GM19395 (cell line): ENCODE measurements around the gene ITGB4.

ENCODE experiments used
- ATAC-seq: cut with Tn5 transposase; IDR thresholded peaks from one replicate; pipeline ENCODE4 v1.9.1; 2021; ENCODE audit warnings: mild to moderate bottlenecking, moderate library complexity; ENCODE audit not compliant: unreplicated experiment

The ITGB4 gene

DNA sequence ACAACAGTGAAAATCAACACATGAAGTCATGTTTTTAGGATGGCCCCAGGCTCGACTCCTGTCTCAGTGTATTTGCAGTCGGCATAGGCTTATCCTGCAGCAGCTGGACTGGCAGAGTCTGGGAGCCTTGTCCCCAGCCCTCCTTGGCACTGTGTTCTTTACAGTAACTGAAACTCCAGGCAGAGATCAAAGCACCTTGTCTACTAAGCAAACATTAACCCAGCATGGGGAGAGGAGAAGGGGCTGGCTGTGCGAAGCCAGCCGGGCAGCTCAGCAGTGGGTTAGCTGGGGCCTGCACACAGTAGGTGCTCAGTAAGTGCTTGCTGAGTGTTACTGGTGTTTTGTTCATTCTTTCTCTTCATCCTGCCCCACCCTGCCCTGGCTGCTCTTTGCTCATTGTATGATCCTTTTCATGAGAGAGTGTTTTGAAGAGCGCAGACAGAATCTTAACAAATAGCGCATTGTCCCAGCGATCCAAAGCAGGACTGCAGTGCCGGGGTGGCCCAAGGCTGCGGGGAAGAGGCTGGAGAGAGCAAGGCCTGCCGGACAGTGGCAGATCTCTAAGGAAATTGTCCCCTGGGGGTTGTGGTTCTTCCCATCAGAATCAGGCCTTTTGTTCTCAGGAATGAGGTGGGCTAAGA, 23.5 kb upstream of the ITGB4 start:
- no peak for ATAC-seq

DNA sequence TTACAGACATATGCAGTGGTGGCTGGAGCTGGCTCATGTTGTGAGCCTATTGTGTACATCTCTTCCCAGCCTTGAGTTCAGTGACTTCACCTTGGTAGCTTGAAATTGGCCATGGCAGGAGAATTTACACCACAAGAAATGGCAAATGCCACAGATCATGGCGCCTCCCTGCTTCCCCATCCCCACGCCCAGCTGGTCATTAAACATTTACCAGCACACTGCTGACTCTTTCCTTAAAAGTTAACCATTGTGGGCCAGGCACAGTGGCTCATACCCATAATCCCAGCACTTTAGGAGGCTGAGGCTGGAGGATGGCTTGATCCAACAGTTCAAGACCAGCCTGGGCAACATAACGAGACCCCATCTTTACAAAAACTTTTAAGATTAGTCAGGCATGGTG, 22.6 kb upstream of the ITGB4 start:
- no peak for ATAC-seq

DNA sequence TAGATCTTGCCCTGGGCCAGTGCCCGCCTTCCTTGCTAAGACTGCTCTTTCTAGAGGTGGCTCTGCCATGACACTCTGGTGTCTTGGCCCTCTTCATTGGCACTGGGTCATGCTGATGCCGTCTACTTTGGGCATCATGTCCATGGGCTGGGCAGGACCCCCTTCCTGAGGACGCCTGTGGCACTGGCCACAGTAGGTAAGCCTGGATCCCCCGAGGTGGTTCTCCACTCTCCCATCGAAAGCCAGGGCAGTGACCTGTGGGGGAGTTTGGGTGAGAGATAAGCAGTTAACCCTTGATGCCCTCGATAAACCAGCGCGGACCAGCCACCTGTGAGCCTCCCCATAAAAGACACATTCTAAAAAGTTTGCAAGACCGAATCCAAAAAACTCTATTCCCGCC, 20.0 kb upstream of the ITGB4 start:
- no peak for ATAC-seq

DNA sequence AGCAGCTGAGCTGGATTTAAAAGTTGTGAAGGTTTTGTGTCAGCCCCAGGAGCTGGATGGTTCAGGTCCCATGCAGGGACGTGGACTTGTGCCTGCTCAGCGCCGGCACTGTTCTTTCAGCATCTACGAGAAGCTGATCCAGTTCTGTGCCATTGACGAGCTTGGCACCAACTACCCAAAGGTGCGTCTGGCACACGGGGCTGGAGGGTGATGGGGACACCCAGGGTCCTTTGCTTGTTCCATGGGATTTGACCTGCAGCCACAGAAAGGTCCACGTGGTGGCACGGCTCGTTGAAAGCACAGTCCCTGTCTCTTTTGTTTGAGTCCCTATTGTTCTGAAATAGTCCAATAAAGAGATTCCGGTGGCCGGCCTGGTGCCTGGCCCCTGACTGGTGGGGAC, 18.1 kb upstream of the ITGB4 start:
- ATAC-seq, result no peak

DNA sequence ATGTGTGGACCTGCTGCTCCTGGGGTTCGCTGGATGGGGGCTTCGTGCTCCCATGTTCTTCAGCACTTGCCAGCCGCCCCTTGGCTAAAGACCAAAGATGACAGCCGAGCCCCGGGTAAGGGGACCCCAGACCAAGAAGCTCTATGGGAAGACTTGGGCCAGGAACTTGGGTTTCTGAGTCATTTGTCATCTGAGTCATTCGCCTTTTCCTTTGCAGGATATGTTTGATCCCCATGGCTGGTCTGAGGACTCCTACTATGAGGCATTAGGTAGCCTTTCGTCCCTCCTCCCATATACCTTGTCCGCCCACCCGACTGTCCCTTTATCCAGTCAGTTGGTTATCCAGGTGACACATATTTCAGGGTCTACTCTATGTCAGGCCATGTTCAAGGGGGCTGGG, 17.7 kb upstream of the ITGB4 start:
- no peak for ATAC-seq

DNA sequence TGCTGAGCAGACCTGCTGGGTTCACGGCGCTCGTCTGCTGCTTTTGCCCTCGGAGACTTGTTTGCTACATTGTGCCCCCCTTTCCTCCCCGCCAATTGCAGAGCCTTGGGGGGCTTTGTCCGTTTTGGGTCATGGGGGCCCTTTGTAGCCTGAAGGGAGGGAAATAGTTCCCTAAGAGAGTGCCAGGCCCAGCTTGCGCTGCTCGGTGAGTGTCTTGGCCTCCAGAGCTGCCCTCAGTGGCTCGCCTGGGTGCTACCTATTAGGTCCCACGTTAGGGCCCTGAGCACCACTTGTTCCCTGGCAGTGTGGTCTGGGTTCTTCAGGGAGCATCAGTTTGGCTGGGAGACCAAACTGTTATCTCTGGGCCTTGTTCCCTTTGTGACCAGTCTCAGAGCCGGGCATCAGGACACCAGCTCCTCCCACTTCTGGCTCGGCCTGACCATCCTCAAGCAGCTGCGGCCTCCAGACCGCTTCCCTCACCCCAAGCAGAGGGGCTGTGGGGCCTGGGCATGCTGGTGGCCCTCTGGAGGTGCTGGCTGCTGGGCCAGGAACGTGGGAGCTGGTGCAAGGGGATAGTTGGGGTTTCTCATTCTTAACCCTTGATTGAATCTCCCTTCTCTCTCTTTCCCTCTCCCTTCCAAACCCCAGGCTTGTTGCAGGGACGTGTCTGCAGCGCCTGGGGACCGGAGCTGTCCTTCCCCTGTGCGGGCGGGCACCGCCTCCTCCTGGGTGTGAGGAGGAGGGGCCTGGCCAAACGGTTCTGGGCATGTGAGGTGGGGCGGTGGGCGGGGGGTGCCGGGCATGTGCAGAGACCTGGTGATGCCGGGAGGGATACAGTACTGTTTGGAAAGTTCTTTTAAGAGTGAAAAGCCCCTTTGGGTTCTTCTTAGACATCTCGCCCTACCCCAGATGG, 16.0 kb upstream of the ITGB4 start:
- ATAC-seq, result no peak

DNA sequence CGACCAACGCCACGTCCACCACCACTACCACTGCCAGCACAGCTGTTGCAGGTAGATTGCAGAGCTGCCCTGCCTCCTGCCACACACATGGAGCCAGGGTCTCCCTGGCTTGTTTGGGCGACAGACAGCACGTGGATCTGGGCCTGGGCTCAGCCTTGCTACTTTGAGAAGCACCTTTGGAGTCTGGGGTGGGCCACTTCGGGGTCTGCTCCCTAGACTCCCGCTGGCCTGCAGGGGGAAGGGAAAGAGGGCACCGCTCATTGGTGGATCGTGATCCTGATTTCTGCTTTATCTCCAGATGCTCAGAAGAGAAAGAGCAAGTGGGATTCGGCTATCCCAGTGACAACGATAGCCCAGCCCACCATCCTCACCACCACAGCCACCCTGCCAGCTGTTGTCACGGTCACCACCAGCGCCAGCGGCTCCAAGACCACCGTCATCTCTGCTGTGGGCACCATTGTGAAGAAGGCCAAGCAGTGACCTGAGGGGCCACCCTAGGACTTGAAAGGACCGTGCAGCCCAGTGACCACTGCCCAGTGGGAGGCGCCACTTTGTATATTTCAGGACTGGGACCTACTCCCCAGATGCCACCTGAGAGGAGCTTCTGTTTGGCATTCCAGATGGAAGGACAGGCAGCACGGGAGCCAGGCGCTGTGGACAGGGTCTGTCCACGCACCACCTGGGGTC, 15.1 kb upstream of the ITGB4 start:
- ATAC-seq, result no peak

DNA sequence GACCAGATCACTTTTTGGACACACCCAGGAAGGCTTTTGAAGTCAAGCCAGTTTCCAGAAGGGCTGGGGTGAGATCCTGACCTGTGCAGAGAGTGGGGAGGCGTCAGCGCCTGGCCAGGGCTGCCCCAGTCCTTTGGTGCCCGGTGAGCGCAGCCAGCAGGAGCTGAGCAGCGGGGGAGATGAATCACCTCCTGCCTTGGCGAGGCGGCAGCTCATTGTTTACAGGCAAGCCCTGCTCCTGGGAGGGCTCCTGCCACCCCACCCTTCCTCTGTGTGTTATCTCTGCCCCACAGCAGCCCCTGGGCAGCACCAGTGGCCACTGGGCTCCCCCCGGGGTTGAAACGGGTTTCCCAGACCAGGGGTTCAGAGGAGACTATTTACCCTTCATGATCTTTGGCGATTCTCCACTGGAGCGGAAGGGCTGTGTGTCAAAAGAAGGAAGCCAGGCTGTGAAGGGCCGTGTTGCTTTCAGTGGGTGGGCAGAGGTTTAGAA, 14.1 kb upstream of the ITGB4 start:
- ATAC-seq, result no peak

DNA sequence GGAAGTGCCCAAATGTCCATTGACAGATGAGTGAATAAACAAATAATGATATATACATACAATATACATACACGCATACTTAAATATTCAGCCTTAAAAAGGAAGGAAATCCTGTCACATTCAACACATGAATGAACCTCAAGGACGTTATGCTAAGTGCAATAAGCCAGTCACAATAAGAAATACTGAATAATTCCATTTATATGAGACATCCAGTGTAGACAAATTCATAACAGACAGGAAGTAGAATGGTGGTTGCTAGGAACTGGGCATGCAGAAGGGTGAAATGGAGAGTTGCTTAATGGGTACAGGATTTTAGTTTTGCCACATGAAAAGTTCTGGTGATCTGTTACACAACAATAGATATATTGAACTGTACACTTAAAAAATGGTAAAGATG, 8.8 kb upstream of the ITGB4 start:
- ATAC-seq, result no peak

DNA sequence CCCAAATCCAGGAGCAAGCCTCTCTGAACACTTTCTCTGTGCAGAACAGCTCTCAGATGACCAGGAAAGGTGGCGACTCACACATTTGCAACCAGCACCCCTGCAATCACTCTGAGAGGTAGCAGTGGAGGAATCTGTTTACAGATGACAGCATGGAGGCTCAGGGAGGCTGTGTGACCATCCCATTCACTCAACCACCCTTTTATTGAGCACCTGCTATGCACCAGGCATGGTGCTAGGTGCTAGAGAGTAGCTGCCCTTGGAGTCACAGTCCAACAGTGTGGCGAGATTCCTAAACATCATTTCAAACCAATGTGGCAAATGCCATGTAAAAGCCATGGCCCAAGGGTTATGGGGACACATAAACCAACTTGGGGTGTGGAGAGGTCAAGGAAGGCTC, 1.5 kb upstream of the ITGB4 start:
- ATAC-seq, result no peak

DNA sequence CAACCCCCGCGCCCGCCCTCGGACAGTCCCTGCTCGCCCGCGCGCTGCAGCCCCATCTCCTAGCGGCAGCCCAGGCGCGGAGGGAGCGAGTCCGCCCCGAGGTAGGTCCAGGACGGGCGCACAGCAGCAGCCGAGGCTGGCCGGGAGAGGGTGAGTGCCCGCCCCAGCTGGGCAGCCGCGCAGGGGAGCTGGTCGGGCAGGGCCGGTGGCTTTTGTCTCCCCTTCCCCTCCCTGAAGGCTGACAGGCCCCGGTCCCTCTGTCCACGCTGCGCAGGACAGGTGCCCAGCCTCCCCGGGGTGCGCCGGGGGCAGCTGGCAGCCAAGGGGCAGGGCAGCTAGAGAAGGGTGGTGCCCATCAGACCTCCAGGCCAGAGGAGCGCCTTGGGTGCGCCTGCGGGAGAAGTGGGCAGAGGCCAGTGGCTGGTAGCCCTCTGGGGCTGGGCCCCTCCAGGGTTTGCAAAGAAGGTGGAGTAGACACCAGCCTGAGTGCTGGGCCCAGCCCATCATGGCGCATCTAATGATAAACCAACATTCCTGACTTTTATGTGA, 278 bp downstream of the ITGB4 start:
- ATAC-seq, result no peak

DNA sequence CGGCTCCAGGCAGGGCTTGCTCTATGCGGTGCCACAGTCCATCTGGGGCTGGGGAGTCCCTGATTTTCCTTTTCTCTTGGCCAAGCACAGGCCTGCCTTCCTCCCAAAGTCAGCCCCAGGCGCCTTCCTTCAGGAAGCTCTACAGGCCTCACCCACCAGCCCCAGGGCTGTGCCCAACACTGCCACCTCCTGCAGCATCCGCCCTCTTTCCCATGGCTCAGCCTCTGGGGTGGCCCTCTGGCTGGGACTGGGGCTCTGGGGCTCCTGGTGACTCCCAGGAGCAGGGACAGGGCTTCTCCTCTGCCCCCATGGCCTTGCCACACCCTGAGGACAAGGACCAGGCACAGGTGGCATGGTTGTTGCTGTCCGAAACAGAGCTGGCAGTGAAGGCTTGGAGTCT, 817 bp downstream of the ITGB4 start:
- no peak for ATAC-seq

DNA sequence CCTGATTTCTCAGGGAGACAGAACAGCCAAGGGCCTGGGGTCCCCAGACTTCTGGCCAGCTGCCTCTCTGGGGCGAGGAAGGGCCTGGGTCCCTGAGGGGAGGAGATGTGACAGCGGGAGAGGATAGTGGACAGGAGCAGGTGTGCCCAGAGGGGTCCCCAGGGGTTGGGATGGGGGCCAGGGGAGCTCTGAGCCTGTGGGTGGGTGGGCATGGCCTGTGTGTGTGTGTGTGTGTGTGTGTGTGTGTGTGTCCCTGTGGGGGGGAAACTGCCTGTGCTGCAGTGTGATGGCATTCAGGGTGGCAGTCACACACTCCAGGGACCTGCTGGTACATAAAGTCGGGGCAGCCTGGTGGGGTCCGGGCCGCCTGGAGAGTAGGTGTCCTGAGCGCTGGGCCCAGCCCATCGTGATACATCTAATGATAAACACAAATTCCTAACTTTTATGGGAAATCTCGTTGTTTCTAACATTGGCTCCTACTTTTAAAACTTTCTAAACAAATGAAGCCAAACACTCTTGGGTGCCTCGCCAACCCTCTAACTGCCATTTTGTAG, 1.4 kb downstream of the ITGB4 start:
- no peak for ATAC-seq

DNA sequence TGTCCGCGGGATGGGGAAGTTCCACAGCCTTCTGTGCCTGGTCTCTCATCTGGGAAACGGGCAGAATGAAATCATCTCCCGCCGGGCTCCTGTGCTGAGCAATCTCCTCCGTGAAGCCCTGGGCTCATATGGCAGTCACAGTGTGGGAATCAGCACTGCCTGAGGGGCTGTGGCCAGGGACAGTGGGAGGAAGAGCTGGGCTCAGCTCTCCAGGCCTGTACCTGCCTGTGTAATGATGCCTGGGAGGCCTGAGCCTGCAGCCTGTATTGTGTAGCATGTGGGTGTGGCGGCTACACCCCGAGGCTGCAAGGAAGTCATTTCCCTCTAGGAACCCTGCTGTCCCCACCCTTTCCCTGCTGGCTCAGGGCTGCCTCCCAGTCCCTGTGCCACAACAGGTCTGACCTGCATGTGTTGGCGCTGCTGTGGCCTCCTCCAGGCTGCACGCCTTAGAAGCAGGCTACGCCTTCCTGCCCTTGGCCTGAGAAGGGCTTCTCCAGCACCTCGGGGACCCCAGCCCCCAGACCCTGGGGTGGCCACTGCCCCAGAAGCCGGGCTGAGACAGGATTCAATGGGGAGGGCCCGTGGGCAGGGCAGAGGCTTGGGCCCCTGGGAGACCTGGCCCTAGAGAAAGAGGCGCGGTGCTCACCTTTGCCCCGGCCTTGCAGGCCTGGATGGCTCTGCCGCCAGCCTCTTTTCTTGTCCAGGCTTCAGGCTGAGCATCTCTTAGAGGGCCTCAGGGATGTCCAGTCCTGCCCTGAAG, 2.1 kb downstream of the ITGB4 start:
- ATAC-seq, result no peak

DNA sequence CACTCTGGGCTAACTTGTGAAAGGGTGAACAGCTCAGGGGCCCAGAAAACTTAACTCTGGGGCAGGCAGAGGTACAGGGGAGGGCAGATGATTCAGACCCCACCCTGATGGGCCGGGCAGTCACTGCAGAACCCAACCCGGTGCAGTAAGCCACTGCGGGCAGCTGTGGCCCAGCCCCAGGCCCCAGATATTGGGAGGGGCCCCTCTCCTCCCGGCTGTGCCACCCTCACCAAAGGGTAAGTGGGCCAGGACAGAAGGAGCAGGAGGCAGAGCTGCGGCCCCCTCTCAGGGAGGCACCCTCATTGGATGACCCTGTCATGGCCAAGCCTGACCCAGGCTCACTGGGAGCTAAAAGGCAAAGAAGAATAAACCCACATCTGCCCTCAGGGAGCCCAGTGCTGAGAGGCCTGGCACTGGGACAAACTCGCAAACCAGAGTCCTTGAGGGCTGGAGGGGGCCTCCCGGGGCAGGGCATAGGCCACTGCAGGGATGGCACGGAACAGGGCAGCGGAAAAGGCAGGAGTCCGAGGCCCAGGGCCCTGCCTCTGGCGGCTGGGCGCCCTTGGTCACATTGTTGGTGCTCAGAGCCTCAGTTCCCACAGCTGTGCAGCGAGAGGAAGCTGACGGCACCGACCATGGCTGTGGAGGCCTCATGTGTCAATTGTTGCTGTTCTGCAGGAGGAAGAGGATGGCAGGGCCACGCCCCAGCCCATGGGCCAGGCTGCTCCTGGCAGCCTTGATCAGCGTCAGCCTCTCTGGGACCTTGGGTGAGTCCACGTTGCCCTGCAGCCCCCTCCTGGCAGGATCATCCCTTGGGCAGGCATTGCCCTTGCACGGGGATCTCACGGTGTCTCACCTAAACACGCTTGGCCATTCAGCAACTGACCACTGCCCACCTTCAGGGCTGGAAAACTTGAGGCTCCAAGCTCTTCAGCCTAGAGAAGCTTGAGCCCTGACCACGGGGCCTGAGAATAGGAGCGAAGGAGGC, 3.1 kb downstream of the ITGB4 start:
- ATAC-seq, result no peak

DNA sequence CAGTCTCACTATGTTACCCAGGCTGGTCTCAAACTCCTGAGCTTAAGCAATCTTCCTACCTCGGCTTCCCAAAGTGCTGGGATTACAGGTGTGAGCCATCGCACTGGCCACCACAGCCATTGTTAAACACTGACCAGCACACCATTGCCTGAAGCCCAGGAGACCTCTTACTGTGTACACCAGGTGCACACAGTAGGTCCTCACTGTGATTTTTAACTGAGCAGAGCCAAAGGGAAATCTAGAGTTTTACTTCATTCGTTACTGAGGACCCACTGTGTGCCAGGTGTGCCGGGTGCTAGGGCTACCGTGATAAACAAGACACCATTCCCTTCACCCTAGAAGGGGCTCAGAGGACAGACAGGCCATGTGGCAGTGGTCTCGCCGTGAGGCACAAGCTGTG, 4.2 kb downstream of the ITGB4 start:
- ATAC-seq, result no peak

DNA sequence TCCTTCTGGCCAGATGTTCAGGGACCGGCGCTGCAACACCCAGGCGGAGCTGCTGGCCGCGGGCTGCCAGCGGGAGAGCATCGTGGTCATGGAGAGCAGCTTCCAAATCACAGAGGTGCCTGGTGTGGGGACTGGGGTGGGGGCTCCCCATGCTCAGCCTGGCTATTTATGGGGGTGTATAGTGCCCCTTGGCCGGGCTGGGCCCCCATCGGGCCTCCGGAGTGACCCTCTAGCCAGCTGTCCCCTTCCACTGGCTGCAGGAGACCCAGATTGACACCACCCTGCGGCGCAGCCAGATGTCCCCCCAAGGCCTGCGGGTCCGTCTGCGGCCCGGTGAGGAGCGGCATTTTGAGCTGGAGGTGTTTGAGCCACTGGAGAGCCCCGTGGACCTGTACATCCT, 6.1 kb downstream of the ITGB4 start:
- no peak for ATAC-seq

DNA sequence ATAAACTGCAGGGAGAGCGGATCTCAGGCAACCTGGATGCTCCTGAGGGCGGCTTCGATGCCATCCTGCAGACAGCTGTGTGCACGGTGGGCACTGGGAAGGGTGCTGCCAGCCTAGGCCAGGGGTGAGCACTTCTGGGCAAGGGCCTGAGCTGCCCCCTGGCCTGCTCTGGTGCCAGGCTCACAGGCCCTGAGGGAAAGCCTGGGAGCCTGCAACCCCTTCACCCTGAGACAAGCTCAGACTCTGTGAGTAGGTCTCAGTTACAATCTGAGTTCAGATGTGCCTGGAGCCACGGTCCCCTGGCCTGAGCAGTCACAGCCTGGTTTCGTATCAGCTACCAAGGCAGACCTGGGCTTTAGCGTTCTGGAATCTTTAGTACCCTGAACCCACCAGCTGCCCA, 8.1 kb downstream of the ITGB4 start:
- ATAC-seq, result no peak

DNA sequence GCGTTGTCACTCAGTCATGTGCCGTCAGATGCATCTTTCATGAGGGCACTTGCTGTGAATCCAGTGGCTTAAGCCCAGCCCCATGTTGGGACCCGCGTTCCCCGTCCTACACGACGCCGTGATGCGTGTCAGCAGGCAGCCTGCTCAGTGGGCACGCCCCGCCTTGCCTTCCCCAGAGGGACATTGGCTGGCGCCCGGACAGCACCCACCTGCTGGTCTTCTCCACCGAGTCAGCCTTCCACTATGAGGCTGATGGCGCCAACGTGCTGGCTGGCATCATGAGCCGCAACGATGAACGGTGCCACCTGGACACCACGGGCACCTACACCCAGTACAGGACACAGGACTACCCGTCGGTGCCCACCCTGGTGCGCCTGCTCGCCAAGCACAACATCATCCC, 8.8 kb downstream of the ITGB4 start:
- ATAC-seq, result no peak
